Iris pigment epithelial cell (primary cell): ENCODE measurements around the gene ALDOC.

ENCODE experiments used
- DNase-seq: peaks from one replicate; pipeline ENCODE4 v3.0.0-alpha.2; 2011; ENCODE audit warnings: low read depth

Gene ALDOC

GRCh38 chr17:28552176-28552999, 24.3 kb downstream of the ALDOC start, which contains the start of gene UNC119:
UNC119 (minus strand) TSS chr17:28552624; CDS start chr17:28552557, 67 bp downstream.
- DNase-seq: peak; percentile 69

- no peak for DNase-seq
Measured at GRCh38 chr17:28551421-28552175, 25.1 kb downstream of the ALDOC start.

GRCh38 chr17:28550858-28551257, 25.8 kb downstream of the ALDOC start:
- no peak for DNase-seq

- DNase-seq: no peak
Measured at GRCh38 chr17:28549236-28550132, 27.2 kb downstream of the ALDOC start.

GRCh38 chr17:28548417-28549130, 28.1 kb downstream of the ALDOC start:
- no peak for DNase-seq

GRCh38 chr17:28547623-28548416, 28.9 kb downstream of the ALDOC start:
- peak; percentile 54 for DNase-seq

- no peak for DNase-seq
Measured at GRCh38 chr17:28547096-28547622, 29.5 kb downstream of the ALDOC start.

GRCh38 chr17:28545787-28546415, 30.8 kb downstream of the ALDOC start:
- no peak for DNase-seq

GRCh38 chr17:28545141-28545503, 31.6 kb downstream of the ALDOC start:
- DNase-seq: no peak

GRCh38 chr17:28544402-28545140, 32.1 kb downstream of the ALDOC start:
- DNase-seq: no peak

GRCh38 chr17:28541439-28541838, 35.3 kb downstream of the ALDOC start:
- DNase-seq: no peak

- DNase-seq: no peak
Measured at GRCh38 chr17:28540231-28540630, 36.5 kb downstream of the ALDOC start.

- no peak for DNase-seq
Measured at GRCh38 chr17:28538296-28538895, 38.3 kb downstream of the ALDOC start.

- DNase-seq: no peak
Measured at GRCh38 chr17:28537219-28537610, 39.5 kb downstream of the ALDOC start.

- DNase-seq: no peak
Measured at GRCh38 chr17:28536532-28537218, 40.0 kb downstream of the ALDOC start.

- DNase-seq: no peak
Measured at GRCh38 chr17:28534740-28535375, 41.8 kb downstream of the ALDOC start.

GRCh38 chr17:28533091-28533807, 43.4 kb downstream of the ALDOC start:
- no peak for DNase-seq
